Naive thymus-derived CD8-positive, alpha-beta T cell (primary cell): ENCODE results near the gene ANXA11. TPM values are rescaled to one million over a fixed set of nuclear protein-coding genes. Genes with fewer than 3 reads are reported as not detected.
"Not testable (repeated sequence)": the region's sequence is repeated elsewhere in the genome, so short reads cannot be mapped to it uniquely, and the experiment has no call there.

ENCODE experiments used
- ATAC-seq, 2 donors: fragments of 150-1000 bp; cut with Tn5 transposase in 1 of 2; sonication (Bioruptor Pico), chemical (Tn5 transposase) in 1 of 2; 1 replicate in 1 of 2; 2 replicates in 1 of 2; pipeline ENCODE4 v1.10.0; 2021; ENCODE audit warnings: mild to moderate bottlenecking in 2 of 2, moderate library complexity in 2 of 2
- POLR2A ChIA-PET: fragments of 350-600 bp; sonication (Branson Sonifier 250); formaldehyde crosslinking; loops from one replicate; lab custom pipeline; 2021; ENCODE audit warnings: antibody characterized with exemption; lab: Charles Lee
- DNase-seq, 10 donors: peaks; one replicate each; pipeline versions ENCODE4 v3.0.0 to v3.0.0-alpha.2; 2020 to 2022
- H3K27ac Mint-ChIP-seq, 10 donors: one replicate each; pipeline ENCODE4 v1.8.0; 2020 to 2022; ENCODE audit warnings: mild to moderate bottlenecking in 10 of 10, mixed read lengths in 10 of 10, moderate library complexity in 4 of 10, inconsistent platforms in 1 of 10
- H3K27me3 Mint-ChIP-seq, 5 donors: one replicate each; pipeline ENCODE4 v1.8.0; 2021 to 2022; ENCODE audit warnings: mixed read lengths in 5 of 5
- H3K36me3 Mint-ChIP-seq, 3 donors: one replicate each; pipeline ENCODE4 v1.8.0; 2020 to 2022; ENCODE audit warnings: mixed read lengths in 3 of 3, mild to moderate bottlenecking in 2 of 3, inconsistent platforms in 1 of 3
- H3K4me1 Mint-ChIP-seq, 4 donors: one replicate each; pipeline ENCODE4 v1.8.0; 2021 to 2022; ENCODE audit warnings: mixed read lengths in 4 of 4
- H3K4me3 Mint-ChIP-seq, 10 donors: one replicate each; pipeline ENCODE4 v1.8.0; 2020 to 2022; ENCODE audit warnings: mild to moderate bottlenecking in 10 of 10, mixed read lengths in 10 of 10, moderate library complexity in 6 of 10, inconsistent platforms in 1 of 10
- H3K9me3 Mint-ChIP-seq, 9 donors: one replicate each; pipeline ENCODE4 v1.8.0; 2020 to 2022; ENCODE audit warnings: mixed read lengths in 9 of 9, mild to moderate bottlenecking in 3 of 9, inconsistent platforms in 1 of 9, moderate library complexity in 1 of 9
- polyA plus RNA-seq, 3 donors: library from polyadenylated mRNA; unstranded; fragments of 300-500 nt; fragmentation: Illumina TruSeq; gene quantifications; one replicate each; pipeline ENCODE4 v1.2.3, GENCODE V29; 2021
- total RNA-seq, 8 experiments: library from RNA in 2 of 8; stranded (reverse) in 2 of 8; gene quantifications; one replicate each; pipeline ENCODE4 v1.2.3 and lab custom pipeline; 2021 to 2026

Gene ANXA11
- total RNA-seq: 100 to 1,000 TPM; 199 to 225 TPM
- 100 to 1,000 TPM; 199 to 294 (median 265) TPM for polyA plus RNA-seq
- total RNA-seq (lab: John Stamatoyannopoulos, UW): 149 to 256 (median 239) reads per million in 6 experiments

DNA sequence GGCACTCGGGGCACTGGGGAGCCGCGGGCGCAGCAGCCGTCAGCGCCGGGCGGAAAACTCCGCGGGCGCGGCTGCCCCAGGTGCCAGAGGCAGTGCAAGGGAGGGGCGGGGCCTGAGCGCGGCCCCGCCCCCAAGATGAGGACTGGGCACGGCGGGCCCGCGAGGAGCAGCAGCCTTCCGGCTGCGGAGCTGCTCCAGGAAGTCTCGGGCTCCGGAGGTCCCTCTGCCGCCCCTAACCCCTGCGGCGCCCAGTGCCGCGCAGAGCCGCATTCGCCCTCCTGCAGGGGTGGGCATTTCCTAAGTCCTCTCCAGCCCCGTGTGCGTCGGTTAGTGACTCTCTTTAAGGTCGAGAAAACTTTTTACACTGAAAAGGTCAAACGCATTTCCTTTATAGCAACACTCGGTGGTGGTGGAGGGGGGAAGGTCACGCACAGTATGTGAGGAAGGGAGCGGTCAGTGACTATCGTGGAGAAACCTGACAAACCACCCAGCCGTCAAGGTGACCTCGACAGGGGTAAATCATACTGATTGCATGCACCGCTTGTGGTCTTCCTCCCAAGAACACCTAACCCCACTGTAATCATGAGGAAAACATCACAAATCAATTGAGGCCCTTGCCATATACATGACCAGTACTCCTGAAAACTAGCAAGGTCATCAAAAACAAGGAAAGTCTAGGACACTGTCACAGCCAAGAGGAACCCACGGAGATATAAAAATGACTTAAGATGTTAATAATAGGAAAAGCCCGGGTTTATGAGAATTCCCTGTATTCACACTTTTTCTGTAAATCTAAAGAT, at the start of gene ANXA11:
ANXA11 (minus strand) TSS at position 61 of the 800 bp plus-strand sequence. CDS start 32,676 bp downstream, outside the sequence.
- peak; percentile 72 to 92 (median 84) for DNase-seq
- H3K4me1 Mint-ChIP-seq: peaks cover 37 to 60% (median 52%) of the 10 kb centered on the region in 4 donors
- ATAC-seq: peak; percentile 83 to 84
- no peaks in the 10 kb centered on the region for H3K27me3 Mint-ChIP-seq
- peak within 1 kb of the TSS; percentile 93 to 98 (median 97) for H3K27ac Mint-ChIP-seq
- peak within 1 kb of the TSS; percentile 80 to 99 (median 96) for H3K4me3 Mint-ChIP-seq
- H3K9me3 Mint-ChIP-seq: no peaks in the 10 kb centered on the region
- H3K36me3 Mint-ChIP-seq: peaks cover 0 to 13% (median 0%) of the 10 kb centered on the region in 3 donors
- POLR2A ChIA-PET: interaction anchor here (0.6 to 6.8 kb wide), 11 partner anchors 10 to 126 kb away, joined by 3 to 232 read pairs (median 3); no protein-coding TSS in a partner anchor

- H3K27me3 Mint-ChIP-seq: peaks cover 2 to 20% (median 8%) of the 10 kb centered on the region in 5 donors
- H3K36me3 Mint-ChIP-seq, H3K27ac Mint-ChIP-seq, H3K9me3 Mint-ChIP-seq, H3K4me3 Mint-ChIP-seq, ATAC-seq, DNase-seq, POLR2A ChIA-PET, H3K4me1 Mint-ChIP-seq: not testable (repeated sequence)
These were observed 49.4 kb upstream of the ANXA11 start for GRCh38 chr10:80254726-80255125.

DNA sequence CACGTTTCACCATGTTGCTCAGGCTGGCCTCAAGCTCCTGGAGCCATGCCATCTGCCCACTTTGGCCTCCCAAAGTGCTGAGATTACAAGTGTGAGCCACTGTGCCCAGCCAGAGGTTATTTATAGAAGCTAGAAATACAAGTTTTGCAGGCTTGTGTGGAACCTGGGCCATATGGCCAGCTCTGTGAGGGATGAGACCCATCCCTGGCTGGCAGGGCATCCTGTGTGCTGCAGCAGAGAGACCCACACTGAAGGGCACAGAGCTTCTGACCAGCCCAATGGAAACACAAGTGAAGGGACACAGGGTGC, 48.6 kb upstream of the ANXA11 start:
- H3K27ac Mint-ChIP-seq, H3K36me3 Mint-ChIP-seq, H3K4me1 Mint-ChIP-seq, ATAC-seq, H3K9me3 Mint-ChIP-seq, POLR2A ChIA-PET, H3K4me3 Mint-ChIP-seq, DNase-seq: not testable (repeated sequence)
- H3K27me3 Mint-ChIP-seq: peaks cover 2 to 20% (median 8%) of the 10 kb centered on the region in 5 donors

- ATAC-seq (no peak), DNase-seq (no peak)
- H3K27me3 Mint-ChIP-seq: peaks cover 2 to 20% (median 8%) of the 10 kb centered on the region in 5 donors
- no peak overlapping the region for H3K4me3 Mint-ChIP-seq
- H3K36me3 Mint-ChIP-seq: no peaks in the 10 kb centered on the region
- H3K4me1 Mint-ChIP-seq: peaks cover 0 to 7% (median 4%) of the 10 kb centered on the region in 4 donors
- H3K9me3 Mint-ChIP-seq: no peaks in the 10 kb centered on the region
- POLR2A ChIA-PET: no interaction called here
- H3K27ac Mint-ChIP-seq: peak overlapping the region in 3 of 10 donors; percentile 13 to 41 (median 21)
These were observed 48.1 kb upstream of the ANXA11 start for GRCh38 chr10:80253266-80253962.

- DNase-seq (no peak), ATAC-seq (no peak)
- no peaks in the 10 kb centered on the region for H3K36me3 Mint-ChIP-seq
- H3K4me1 Mint-ChIP-seq: peaks cover 0 to 7% (median 4%) of the 10 kb centered on the region in 4 donors
- no peak overlapping the region for H3K27ac Mint-ChIP-seq
- no peaks in the 10 kb centered on the region for H3K9me3 Mint-ChIP-seq
- no peak overlapping the region for H3K4me3 Mint-ChIP-seq
- H3K27me3 Mint-ChIP-seq: peaks cover 2 to 20% (median 8%) of the 10 kb centered on the region in 5 donors
- POLR2A ChIA-PET: no interaction called here
These were observed 47.1 kb upstream of the ANXA11 start for GRCh38 chr10:80252296-80252887.

- H3K36me3 Mint-ChIP-seq, H3K4me3 Mint-ChIP-seq, ATAC-seq, DNase-seq, POLR2A ChIA-PET, H3K9me3 Mint-ChIP-seq, H3K4me1 Mint-ChIP-seq, H3K27ac Mint-ChIP-seq: not testable (repeated sequence)
- peaks cover 2 to 20% (median 8%) of the 10 kb centered on the region in 5 donors for H3K27me3 Mint-ChIP-seq
These were observed 46.5 kb upstream of the ANXA11 start for GRCh38 chr10:80251703-80252280.

DNA sequence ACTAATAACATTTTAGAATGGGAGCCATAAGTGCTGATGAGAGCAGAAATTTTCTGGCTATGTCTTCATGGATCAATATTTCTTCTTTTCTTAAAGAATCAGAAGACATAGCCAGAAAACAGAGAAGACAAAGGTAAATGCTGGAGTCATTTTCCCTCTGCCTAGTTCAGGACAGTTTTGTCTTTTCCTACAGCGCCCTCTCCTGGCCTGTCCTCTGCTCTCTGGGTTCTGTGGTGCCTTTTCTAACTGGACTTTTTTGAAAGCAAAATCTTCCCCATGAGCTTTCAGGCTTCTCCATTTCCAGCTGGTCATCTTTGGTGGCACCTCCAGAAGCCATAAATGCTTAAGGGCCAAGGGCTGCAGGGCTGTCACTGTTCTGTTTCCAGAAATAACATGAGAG, 45.1 kb upstream of the ANXA11 start:
- H3K4me1 Mint-ChIP-seq, POLR2A ChIA-PET, H3K4me3 Mint-ChIP-seq, H3K9me3 Mint-ChIP-seq, H3K36me3 Mint-ChIP-seq, H3K27ac Mint-ChIP-seq, DNase-seq: not testable (repeated sequence)
- H3K27me3 Mint-ChIP-seq: peaks cover 0 to 15% (median 6%) of the 10 kb centered on the region in 5 donors
- peak in 1 of 2 donors; percentile 38 for ATAC-seq

- H3K4me1 Mint-ChIP-seq, H3K36me3 Mint-ChIP-seq, H3K27ac Mint-ChIP-seq, POLR2A ChIA-PET, ATAC-seq, H3K4me3 Mint-ChIP-seq, H3K9me3 Mint-ChIP-seq, DNase-seq: not testable (repeated sequence)
- peaks cover 0 to 15% (median 6%) of the 10 kb centered on the region in 5 donors for H3K27me3 Mint-ChIP-seq
These were observed 44.6 kb upstream of the ANXA11 start for GRCh38 chr10:80249906-80250305.

- ATAC-seq, DNase-seq, H3K27ac Mint-ChIP-seq, POLR2A ChIA-PET, H3K36me3 Mint-ChIP-seq, H3K4me1 Mint-ChIP-seq, H3K9me3 Mint-ChIP-seq, H3K4me3 Mint-ChIP-seq: not testable (repeated sequence)
- H3K27me3 Mint-ChIP-seq: peaks cover 0 to 11% (median 4%) of the 10 kb centered on the region in 5 donors
These were observed 42.3 kb upstream of the ANXA11 start for GRCh38 chr10:80247611-80248010.

GRCh38 chr10:80244371-80244770, 39.0 kb upstream of the ANXA11 start:
- H3K4me1 Mint-ChIP-seq, POLR2A ChIA-PET, H3K36me3 Mint-ChIP-seq, H3K27me3 Mint-ChIP-seq, DNase-seq, H3K4me3 Mint-ChIP-seq, ATAC-seq, H3K27ac Mint-ChIP-seq, H3K9me3 Mint-ChIP-seq: not testable (repeated sequence)

DNA sequence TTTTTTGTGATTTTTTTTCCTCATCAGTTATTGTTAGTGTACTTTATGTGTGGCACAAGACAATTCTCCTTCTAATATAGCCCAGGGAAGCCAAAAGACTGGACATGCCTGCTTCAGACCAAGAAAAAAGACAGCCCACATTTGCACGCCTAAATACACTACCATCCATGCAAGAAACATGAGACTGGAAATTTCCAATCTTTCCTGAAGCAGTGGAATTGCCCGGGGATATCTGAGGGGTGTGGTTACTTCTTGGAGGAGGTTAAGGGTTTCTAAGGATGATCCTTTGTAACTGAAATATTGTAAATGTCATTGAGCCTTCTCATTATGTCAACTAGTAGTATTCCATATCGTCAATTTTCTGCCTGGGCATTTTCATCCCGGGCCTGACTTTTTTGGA, 37.0 kb upstream of the ANXA11 start:
- DNase-seq, H3K27me3 Mint-ChIP-seq, H3K4me3 Mint-ChIP-seq, H3K36me3 Mint-ChIP-seq, ATAC-seq, POLR2A ChIA-PET, H3K9me3 Mint-ChIP-seq, H3K4me1 Mint-ChIP-seq, H3K27ac Mint-ChIP-seq: not testable (repeated sequence)

DNA sequence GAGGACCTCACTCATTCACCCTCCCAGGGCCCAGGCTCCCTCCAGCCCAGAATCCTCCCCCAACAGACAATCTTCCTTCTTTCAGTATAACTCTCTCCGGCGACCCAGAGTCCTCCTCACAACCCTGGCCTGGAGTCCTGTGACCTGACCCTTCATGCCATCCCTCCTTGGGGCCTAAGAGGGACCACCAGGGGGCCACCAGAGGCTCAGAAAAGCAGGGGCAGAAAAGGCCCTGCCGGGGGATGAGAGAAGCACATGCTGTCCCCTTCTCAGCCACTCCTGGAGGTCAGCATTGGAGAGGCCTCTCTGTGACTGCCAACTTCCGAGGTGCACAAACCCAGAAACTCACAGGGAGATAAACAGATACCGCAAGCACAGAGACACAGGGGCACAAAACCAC, 31.1 kb upstream of the ANXA11 start:
- peak overlapping the region in 1 of 10 donors; percentile 27 for H3K27ac Mint-ChIP-seq
- ATAC-seq, H3K4me3 Mint-ChIP-seq, H3K4me1 Mint-ChIP-seq, DNase-seq, H3K9me3 Mint-ChIP-seq, H3K36me3 Mint-ChIP-seq, H3K27me3 Mint-ChIP-seq, POLR2A ChIA-PET: not testable (repeated sequence)
